Measurements from ENCODE around the gene SYNDIG1. TPM values are rescaled to one million over a fixed set of nuclear protein-coding genes. Genes with fewer than 3 reads are reported as not detected.

The SYNDIG1 gene
- total RNA-seq, 1 donor from 2014 or later = 5.7 TPM

GRCh38 chr20:24654425-24654824 is 185.0 kb downstream of the SYNDIG1 start:
- no peak for DNase-seq (ENCODE audit: low spot score)

DNA sequence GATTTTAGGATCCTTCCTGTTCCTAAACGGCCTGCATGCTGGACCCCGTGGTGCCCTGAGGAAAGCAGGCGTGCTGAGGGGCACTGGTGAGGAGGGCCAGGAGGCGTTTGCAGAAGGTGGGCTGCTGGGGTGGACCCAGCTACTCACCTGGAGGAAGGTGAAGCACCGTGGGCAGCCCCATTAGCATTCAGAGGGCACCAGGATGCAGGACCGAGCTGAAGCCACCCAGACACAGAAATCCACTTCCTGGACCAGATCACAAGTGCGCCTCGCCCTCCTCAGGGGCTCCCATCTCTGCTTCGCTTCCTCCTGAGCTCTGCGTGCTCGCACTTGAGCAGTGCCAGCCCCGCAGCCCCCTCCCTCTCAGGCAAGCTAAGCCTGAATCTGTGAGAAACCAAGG is 187.0 kb downstream of the SYNDIG1 start:
- no peak for DNase-seq (ENCODE audit: low spot score)

DNA sequence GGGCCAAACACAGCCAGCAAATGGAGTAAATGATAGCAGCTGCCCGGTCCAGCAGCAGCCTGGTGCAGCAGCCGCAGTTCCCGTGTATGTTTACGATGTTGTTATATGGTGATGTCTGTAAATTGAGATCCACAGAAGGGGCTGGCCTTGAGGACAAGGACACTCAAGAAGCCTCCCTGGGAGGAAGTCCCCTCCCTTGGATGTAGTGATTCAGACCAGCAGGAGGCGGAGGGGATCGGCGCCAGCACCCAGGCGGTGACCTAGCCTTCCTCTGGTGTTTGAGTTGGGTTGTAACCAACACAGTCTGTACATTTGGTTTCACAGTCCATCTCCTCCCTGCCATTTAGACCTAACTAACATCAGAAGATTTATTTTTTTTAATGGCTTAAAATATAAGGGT is 187.8 kb downstream of the SYNDIG1 start:
- DNase-seq (ENCODE audit: low spot score) = peak; percentile 38

- DNase-seq (ENCODE audit: low spot score) = no peak
Measured at GRCh38 chr20:24657878-24658620, 188.6 kb downstream of the SYNDIG1 start.

DNA sequence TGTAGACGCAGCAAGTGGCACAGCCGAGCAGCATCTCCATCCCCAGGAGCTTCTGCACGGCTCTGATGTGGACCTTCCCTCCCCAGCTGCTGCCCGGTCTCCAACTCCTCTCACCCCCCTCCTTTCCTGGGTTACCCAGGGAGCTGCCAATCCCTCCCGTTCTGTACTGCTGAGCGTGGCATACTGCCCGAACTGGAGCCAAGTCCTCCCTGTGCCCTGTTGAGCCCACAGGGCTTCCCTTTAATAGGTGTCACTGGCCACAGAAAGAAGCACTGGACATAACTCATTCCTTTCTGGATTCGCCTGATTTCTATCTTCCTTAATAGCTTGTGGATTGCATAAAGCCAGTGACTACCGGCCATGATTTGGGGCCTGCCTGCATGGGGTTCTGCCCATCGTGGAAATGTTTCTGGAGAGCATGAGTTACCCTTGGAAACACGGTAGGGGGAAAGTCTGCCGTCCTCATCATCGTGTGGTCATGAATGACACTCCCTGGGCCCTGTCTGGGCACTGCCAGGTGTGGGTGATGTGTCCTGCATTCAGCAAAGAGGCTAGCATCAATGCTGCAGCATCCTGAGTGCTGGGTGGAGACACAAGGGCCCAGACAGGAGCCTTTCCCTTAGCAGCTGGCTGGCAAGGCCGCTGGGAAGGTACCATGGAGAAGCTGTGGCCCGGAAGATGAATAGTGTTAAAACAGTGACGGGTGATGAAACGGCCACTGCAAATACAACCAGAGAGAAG is 189.7 kb downstream of the SYNDIG1 start:
- no peak for DNase-seq (ENCODE audit: low spot score)

- DNase-seq (ENCODE audit: low spot score) = no peak
Measured at GRCh38 chr20:24659835-24660234, 190.4 kb downstream of the SYNDIG1 start.

GRCh38 chr20:24660651-24661050 is 191.2 kb downstream of the SYNDIG1 start:
- DNase-seq (ENCODE audit: low spot score) = no peak

DNA sequence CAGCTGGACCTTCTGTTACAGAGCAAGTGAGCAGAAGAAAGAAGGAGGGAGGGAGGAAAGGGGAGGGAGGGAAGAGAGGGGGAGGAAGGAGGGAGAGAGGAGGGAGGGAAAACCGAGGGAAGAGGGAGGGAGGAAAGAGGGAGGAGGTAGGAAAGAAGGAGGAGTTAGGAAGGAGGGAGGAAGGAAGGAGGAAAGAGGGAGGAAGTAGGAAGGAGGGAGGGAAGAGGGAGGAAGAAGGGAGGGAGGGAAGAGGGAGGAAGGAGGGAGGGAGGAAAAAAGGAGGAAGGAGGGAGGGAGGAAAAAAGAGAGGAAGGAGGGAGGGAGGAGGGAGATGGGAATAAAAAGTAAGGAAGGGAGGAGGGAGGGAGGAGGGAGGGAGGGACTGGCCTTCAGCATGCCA is 191.8 kb downstream of the SYNDIG1 start:
- DNase-seq (ENCODE audit: low spot score) = no peak

GRCh38 chr20:24662322-24662721 is 192.9 kb downstream of the SYNDIG1 start:
- no peak for DNase-seq (ENCODE audit: low spot score)

GRCh38 chr20:24662752-24663365 is 193.4 kb downstream of the SYNDIG1 start:
- no peak for DNase-seq (ENCODE audit: low spot score)

GRCh38 chr20:24663496-24663895 is 194.1 kb downstream of the SYNDIG1 start:
- no peak for DNase-seq (ENCODE audit: low spot score)

DNA sequence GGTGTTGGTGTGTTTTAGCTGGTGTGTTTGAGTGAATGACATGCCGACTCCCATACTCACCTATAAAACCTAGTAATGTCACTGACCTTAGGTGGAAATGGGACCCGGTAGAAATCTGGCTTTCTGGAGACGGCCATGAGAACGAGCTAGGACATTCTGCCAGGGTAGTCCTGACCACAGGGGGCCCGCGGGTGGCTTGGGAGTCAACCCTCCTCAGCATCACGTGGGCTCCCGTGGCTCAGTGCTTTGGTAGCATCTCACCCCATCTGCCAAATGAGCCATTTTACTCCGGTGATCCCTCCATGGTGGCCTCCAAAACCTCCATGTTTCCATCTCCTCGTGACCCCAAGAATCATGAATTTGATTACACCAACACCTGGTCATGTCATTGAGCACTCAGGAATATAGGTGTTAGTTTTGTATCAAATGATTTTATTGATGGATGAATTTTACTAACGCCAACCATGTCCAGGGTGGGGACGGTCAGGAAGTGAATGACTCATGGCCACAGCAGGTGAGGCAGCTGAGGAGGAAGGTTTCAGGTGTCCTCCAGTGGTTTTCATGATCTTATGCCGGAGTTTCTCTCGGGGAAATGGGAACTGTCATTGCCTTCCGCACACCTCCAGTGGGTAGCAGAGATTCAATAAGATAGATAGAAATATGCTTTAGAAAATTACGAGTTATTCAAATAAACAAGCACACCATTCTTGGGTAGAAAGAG is 195.0 kb downstream of the SYNDIG1 start:
- DNase-seq (ENCODE audit: low spot score) = no peak

DNA sequence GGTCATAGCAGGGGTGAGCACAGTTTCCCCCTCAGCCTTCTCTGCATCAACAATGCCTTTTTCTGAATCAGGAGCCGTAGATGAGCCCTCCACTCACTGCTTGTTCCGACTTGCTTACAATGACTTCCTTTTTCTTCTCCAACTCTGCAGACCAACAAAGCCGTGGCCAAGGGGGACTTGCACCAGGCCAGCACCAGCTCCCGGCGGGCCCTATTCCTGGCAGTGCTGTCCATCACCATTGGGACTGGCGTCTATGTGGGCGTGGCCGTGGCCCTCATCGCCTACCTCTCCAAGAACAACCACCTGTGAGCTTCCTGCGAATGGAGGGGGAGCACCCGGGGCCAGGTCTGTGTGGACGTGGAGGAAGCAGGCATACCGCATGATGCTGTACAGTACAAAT is 195.8 kb downstream of the SYNDIG1 start:
- DNase-seq (ENCODE audit: low spot score) = no peak

DNA sequence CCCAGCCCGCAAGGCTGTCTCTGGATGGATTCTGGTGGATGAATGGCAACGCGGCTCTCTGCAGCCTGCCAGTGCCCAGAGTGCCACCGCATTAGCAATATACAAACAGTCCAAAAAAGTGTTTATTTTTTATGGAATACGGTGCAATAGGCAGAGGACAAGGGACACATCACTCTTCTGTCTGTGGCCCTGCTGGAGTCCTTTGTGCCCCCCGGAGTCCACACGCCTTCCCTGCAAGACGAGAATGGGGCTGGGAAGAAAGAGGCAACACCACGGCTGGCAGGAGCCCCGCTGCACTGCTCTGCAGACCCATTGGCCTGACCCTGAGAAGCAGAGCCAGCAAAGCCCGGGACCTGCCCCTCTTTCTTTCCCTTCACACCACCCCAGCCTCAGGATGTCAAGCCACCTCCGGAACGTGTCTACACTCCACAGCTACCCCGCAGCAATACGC is 196.3 kb downstream of the SYNDIG1 start:
- DNase-seq (ENCODE audit: low spot score) = no peak

- DNase-seq (ENCODE audit: low spot score) = no peak
Measured at GRCh38 chr20:24667689-24668383, 198.4 kb downstream of the SYNDIG1 start.

DNA sequence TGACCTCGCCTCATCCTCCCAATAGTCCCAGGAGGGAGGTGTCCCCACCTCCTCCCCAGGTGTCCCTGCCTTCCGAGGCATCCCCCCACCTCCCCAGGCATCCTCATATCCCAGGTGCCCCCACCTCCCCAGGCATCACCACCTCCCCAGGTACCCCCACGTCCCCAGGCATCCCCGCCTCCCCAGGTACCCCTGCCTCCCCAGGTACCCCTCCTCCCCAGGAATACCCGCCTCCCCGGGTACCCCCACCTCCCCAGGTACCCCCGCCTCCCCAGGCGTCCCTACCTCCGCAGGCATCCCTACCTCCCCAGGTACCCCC is 198.9 kb downstream of the SYNDIG1 start:
- no peak for DNase-seq (ENCODE audit: low spot score)

DNA sequence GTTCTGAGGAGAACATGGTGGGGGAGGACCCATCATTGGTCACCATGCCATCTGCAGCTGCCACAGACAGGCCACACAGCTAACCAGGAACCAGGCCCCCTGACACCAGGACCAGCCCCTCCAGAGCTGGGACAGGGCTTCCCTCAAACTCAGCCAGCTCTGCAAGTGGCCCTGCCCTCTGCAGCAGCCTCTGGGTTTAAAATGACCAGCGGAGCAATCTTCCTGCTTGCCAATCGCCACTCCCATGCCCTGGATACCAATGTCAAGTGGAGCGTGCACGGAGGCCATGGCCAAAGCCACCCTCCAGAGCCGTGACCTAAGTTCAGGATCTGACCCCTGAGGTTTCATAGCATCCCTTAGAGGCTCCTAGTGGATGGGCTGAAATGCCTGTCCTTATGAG is 199.4 kb downstream of the SYNDIG1 start:
- no peak for DNase-seq (ENCODE audit: low spot score)

- no peak for DNase-seq (ENCODE audit: low spot score)
Measured at GRCh38 chr20:24669701-24670100, 200.3 kb downstream of the SYNDIG1 start.

- DNase-seq (ENCODE audit: low spot score) = no peak
Measured at GRCh38 chr20:24670341-24670872, 201.0 kb downstream of the SYNDIG1 start.

DNA sequence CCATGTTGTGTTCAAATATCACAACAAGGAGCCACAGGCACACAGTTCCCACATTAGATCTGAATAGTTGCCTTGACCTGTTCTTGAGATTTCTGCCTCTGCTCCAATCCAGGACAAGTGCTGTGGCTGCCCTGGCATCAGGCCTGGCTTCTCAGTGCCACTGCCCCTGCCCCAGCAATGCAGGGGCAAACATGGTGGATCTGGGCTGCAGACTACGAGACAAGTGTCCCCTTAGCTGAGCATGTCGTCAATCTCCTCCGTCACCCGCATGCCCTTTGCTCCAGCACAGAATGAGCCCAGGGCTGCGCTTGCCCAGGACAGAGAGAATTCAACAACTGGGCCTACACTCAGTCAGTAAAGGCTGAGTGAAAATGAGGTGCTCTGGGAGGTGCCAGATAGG is 201.6 kb downstream of the SYNDIG1 start:
- DNase-seq (ENCODE audit: low spot score) = no peak

DNA sequence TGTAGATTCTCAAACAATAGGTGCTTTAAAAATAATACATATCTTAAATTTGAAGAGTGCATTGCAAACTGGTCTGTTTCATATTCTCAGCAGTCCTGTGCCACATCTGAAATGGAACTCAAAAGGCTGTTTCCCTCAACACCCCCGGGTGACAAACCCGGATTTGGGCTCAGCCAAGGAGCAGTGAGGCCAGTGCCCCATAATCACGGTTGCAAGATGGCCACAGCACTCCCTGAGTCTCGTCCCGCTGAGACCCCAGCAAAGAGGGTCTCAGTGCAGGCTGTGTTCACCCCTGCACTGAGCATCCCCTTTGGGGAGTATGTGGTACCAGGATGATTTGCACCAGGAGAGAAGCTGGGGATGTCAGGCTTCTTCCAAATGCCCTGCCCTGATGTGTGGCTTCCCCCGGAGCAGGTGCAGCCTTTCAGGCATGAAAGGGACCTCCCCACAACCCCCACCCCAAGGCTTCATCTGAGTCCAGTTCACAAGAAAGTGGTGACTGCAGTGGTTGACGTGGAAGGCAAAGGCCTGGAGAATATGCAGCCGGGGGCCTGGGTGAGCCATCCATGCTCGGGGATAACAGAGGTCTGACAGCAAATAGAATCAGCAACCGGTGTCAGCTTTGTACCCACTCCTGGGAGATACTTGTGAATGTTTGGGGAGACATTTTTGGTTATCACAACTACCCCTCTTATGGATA is 202.9 kb downstream of the SYNDIG1 start:
- no peak for DNase-seq (ENCODE audit: low spot score)
